GM18873 (cell line): ENCODE data around the gene KCNH1.

Source experiments
- ATAC-seq: cut with Tn5 transposase; IDR thresholded peaks from one replicate; pipeline ENCODE4 v1.9.1; 2021; ENCODE audit warnings: mild to moderate bottlenecking, moderate library complexity, moderate number of reproducible peaks; ENCODE audit not compliant: unreplicated experiment, low FRiP score

Gene KCNH1

GRCh38 chr1:210627755-210628154 lies 506.2 kb downstream of the KCNH1 start:
- no peak for ATAC-seq
